ENCODE measurements around the gene MRPL40.
A peak's percentile ranks its signal among the peaks of the same experiment; 100 is the strongest.
"Not testable (repeated sequence)": the region's sequence is repeated elsewhere in the genome, so short reads cannot be mapped to it uniquely, and the experiment has no call there.

MRPL40 gene

DNA sequence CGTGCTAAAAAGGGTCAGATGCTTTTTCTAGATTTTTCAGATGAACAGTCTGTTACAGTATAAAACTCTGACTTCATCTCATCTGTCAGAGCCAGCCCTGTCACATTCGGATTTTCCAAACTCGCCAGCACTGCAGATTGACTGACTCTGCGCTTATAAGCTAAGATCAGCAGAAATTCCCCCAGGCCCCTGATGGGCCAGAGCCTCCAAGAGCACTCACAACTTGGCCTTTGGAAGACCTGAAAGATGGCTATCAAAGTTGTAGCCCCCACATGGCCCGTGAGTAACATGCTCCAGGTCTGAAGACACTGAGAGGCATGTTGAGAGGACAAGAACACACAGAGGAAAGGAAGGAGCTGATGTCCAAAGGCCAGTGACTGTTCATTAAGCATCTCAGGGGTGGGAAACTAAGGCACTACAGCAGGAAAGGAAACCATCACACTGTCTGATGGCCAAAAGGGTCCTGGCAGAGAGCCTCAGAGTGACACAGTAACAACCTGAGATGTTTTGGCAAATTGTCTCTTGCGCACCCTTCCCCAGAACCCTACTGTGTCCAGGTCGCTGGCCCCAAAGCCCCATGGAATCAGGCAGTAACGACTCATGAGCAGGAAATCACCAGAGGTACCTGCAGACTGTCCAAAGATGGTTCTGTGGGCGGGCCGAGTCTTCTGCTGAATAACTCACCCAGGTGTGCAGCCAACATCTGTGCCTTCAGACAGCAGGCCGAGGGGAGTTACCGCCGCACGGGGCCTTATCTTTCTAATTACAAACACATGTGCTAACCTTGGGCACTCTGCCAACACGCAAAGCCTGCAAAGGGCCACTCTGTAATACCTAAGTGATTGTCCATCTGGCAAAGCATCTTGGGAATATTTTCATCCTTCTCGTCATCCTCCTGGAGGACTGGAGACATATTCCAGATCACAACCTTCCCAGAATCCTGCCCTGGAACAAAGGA is 24.4 kb upstream of the MRPL40 start:
- no peak for DNase-seq

DNA sequence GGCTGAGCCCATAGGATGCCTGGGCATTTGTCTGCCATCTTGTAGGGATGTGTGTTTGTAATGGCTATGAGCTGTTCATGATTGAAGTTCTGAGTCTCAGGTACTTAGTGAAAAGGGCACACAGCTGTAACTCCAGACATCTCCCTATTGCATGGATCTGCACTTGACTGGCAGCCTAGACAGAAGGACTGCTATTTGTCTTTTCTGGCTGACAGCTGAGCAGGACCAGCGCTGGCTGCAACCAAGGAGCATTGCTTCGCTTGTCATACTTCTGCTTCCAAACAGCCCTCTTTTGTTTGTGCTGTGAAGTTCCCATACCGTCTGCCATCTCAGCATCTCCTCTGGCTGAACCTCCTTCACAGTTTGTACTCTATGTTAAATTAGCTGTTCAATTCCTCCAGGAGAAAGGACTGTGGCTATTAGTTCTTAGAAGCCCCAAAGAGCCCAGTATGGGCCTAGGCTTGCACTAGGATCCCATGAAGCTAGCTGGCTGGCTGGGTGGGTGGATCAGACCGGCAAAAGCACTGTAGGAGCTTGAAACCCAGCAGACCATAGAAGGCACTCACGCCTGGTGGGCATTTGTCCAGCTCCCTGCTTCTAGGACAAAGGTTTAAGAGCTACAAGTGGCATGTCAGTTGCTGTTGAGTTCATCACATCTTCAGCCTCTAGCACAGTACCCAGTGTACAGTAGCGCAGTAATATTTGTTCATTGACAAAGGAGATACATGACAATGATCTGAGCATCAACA is 21.2 kb upstream of the MRPL40 start:
- no peak for DNase-seq

DNA sequence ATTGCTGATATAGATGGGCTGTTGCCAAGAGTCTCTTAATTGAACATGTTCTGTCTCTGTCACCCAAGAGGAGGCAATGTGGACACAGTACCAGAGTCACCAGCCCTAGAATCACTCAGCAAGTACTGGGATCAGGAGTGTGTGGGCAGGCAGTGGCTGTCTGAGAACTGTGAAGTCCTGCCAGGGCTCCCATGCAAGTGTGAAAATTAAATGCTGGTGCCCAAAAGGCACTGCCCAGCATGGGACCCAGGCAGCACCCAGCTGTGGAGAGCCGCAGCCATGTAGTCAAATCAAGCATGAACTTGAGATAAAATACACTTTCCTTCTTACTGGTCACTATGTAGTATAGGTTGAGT is 20.7 kb upstream of the MRPL40 start:
- no peak for DNase-seq

DNA sequence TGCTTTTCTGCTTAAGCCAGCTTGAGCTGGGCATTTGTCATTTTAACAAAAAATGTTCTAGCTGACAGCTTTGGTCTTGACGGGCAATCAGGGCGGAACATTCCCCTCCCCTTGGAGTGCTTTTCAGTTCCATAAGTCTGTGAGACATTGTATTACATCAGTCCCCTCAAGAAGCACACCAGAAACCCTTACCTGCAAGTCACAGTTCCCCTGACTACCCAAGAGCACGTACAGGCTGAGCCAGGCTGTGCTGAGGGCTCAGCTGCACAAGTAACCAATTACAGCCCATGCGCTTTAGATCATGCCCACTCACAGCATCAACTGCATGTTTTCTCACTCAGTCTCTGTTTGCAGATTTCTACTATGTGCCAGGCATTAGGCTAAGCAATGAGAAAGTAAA is 19.9 kb upstream of the MRPL40 start:
- no peak for DNase-seq

DNA sequence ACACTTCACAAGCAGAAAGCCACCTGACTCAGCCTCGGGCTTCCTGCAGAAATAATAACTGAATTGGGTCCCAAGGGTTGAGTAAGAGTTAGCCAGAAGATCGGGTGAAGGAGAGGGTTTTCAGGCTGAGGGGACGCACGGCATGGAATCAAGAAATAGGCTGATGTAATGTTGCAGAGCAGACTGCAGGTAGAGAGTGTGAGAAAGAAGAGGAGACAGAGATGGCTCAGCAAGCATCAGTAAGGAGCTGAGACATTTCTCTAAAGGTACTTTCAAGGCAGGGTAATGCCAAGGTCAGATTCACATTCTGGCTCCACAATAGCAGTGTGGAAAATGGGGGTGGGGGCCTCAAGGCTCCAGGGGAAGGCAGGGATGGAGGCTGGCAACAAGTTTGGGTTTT is 19.4 kb upstream of the MRPL40 start:
- no peak for DNase-seq

DNA sequence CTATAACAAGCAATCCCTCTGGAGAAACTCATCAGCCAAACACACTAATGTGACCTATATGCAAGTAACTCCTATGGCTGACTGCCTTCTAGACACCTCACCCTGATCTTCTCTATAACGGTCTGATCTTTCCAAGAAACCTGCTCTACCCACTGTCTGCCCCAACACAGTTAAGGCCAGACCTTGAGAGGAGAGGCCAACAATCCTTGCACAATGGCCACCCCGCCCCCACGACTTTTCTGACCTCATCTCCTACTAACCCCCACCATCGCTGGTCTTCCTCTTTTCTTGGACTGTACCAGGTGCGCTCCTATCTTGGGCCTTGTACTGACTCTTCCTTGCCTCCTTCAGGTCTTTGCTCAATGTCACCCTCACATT is 13.3 kb upstream of the MRPL40 start:
- no peak for DNase-seq

DNA sequence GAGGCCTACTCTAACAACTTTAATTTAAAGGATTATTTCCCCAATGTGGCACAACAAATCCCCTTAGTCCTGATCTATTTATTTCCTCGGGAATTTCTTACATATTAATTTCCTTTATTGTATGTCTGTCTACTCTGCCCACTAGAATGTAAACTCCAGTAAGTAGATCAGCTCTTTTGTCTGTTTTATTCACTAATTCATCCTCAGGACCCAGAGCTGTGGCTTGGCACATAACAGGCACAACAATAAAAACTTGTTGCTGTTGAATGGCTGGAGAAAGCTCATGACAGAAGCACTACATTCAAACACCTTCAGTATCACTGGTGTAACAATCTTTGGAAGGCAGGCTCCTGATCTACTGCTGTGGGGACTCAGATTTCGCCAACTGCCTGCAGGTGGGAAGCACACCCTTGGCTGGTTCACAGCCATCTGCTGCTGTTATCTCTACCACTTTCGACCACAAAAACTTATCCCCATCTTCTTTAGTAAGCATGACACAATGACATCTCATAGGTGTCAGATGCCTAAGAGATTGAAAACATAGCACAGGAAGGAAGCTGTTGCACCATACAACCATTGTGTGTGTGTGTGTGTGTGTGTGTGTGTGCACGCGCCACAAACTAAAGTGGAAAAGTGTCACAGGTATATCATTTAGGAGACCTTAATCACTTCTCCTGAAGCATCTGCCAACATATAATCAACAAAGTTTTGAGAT is 12.7 kb upstream of the MRPL40 start:
- peak; percentile 27 for DNase-seq

DNA sequence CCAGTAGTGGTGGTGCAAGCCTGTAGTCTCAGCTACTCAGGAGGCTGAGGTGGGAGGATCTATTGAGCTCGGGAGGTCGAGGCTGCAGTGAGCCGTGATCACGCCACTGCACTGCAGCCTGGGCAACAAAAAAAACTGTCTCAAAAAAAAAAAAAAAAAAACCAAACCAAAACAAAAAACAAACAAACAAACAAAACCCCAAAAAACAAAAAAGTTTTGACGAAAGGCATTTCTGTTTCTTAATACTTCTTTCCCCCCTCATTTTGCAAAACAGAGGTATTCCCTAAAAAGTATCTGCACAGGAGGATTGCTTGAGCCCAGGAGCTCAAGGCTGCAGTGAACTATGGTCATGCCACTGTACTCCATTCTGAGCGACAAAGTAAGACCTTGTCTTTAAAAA is 12.0 kb upstream of the MRPL40 start:
- DNase-seq, result no peak

DNA sequence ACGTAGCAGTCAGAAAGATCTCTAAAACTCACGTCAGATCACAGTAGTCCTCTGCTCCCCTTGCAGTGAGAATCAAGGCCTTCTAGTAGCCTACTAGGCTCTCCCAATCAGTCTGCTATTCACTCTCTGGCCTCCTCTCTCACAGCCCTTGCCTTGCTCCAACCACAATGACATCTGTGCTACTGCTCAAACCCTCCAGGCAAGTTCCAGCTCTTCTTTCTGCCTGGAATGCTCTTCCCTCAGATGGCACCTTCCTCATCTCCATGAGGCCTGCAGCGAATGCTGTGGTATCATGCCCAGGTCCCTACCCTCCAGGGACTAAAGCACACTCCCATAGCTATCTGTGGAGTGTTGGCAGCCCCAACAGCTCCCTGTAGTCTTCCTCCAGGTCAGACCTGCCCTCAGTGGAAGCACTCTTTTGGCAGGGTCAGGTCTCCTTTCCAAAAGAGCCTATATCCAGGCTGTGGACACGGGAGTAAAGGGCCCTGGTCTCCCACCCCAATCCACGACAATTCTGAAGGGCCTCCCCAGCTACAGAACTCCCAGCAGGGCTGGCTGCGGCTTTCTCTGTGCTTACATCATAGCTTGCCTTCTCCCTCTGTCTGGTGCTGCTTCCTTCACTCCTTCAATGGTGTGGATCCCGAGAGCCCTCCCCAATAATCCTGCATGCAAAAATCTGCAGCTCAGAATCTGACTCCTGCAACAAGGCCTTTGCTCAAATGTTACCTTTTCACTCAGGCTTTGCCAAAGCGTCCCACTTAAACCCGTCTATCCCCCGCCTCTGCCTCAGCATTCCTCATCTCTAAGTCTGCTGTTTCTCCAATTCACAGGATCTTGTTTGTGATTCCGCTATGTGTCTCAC is 9.7 kb upstream of the MRPL40 start:
- DNase-seq, result no peak

DNA sequence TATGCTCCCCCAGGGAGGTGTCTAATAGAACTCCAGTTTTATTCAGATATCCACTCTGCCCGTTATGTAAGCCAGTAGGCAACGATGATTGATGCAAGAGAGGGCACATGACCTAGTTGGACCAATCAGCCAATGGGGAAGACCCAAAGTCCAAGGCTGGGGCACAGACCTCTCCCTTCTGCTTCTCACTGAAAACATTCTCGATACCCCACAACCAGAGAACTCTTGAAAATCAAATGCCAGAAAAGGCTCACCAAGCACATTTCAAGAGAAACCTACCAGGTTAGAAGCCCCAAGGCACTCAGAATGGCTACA is 8.2 kb upstream of the MRPL40 start:
- no peak for DNase-seq

DNA sequence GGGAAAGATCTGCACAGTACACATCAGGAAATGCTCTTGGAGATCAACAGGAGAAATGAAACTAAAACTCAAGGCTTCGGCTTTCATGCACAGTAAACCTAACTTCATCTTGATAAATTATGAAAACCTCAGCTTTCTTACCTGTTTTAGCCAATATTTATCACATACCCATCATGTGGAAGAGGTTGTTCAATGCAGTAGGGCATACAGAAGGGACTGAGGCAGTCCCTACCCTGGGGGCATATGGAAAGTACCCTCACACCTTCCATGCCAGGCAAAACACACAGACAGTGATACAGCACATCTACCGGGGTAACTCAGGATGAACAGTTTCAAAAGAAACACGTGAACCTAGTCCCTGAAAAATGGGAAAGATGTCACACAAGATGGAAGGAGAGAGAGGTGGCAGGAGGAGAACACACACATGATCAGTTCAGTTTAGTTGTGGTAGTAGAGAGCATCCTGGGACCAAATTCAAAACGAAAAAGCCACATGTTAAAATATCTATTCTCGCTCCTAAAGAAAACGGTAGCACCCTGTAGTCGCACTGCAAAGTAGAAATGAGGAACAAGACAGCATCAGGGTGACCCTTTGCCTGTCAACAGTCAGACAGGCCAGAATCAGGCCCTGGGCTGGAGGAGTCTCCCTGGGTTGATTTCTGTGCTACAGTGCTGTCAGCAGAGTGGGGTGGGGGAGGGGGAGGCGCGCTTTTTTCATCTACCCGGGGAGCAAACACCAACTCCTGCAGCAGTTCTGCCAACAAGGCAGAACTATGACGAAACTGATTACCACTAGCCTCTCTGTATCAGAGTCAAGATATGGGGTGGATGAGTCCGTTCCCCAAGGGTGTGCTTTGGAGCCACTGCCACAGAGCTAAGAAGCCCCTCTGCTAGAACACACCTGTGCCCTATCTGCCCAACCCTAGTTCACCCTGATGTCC is 2.1 kb upstream of the MRPL40 start:
- peak; percentile 35 for DNase-seq

DNA sequence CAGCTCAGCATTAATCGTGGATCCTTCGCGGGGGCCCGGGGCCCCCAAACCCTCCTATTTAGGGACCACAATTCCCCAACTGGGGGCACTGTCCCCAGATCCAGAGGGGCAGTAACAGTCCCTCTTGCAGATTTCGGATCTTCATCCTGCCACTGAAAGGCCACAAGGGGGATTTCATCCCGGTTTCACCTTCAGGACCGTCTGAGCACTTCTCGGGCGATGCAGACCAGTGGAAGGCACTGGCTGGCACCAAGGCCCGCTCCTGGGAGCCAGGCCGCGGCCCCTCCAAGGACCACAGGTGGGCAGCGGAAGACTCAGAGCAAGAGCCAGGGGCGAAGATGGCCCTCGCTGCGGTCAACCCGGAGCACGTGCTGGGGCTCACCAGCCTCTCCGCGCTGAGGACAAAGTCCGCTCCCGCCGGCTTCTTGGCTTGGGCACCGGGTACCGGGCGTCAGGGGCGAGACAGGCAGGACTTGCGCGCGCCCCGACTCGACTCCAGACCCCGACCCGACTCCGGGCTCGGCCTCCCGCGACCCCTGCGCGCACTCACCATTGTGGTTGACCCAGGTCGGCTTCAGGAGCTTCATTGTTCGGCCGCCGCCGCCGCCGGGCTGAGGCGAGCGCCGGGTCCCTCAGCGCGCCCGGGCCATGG is 1.3 kb upstream of the MRPL40 start:
- DNase-seq, result no peak

DNA sequence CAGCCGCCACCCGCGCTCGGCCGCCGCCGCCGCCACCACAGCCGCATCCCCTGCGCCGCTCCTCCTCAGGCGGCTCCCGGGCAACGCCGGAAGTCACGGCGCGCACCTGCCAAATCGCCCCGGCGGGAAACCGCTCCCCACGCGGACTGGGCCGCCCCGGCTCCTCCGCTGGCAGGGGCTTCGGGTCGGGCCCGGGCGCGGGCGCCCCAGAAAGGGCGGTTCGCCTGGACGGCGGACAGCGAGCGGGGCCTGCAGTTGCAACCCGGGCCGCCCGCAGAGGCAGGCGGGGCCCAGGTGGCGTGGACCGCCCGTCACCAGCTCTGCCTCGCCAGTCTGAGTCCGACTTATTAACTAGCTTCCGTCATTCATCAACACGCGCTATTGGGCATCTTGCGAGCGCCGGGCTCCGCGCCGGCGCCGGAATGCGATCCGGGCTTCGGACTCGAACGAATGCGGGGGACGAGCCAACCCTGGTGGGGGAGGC is 654 bp upstream of the MRPL40 start, which contains the start of gene HIRA:
TSS of gene HIRA (minus strand) at position 85 of the 484 bp plus-strand sequence. CDS start 257 bp downstream, outside the sequence.
- peak; percentile 80 for DNase-seq

DNA sequence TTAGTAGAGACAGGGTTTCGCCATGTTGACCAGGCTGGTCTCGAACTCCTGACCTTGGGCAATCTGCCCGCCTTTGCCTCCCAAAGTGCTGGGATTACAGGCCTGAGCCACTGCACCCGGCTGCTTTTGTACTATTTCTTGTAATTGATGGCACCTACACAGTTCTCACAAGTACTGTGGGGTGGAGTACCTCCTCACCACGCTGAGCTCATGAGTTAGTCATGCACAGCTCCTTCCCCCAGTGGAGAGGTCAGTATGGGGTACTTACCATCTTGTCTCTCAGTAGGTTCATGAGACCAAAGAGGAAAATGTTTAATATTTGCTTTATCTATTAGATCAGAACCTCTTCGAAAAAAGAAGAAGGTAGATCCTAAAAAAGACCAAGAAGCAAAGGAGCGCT is 2.1 kb downstream of the MRPL40 start:
- DNase-seq, result no peak

DNA sequence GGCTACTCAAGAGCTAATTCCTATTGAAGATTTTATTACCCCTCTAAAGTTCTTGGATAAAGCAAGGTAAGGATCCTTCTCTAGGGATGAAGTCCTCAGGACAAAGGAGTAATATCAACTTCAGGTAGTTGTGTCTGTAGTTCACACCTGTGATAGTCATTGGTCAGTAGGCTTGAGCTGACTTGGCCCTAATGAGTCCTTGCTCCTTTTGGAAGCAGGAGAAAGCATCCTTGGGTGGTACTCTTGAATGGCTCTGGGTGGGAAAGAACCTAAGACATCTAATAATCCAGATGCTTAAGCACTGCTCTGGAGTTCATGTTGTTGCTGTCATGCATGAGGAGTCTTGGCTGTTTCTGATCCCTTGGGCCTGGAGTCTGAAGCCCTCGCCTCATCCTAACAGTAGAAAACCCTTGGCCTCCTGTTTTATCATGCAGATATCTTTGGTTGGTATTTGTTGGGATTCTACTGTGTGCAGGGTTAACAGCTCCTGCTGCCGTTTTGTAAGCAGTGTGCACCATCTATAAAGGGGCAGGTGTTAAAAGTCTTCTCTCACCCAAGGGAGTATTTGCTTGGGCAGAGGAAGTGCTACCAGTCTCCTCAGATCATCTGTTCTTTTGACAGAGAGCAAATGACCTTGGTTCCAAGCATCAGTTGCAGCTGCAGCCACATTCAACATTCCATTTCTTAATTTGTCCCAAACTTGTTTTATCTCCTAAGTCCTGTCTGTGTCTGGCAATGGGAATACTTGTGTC is 2.7 kb downstream of the MRPL40 start:
- DNase-seq, result no peak

DNA sequence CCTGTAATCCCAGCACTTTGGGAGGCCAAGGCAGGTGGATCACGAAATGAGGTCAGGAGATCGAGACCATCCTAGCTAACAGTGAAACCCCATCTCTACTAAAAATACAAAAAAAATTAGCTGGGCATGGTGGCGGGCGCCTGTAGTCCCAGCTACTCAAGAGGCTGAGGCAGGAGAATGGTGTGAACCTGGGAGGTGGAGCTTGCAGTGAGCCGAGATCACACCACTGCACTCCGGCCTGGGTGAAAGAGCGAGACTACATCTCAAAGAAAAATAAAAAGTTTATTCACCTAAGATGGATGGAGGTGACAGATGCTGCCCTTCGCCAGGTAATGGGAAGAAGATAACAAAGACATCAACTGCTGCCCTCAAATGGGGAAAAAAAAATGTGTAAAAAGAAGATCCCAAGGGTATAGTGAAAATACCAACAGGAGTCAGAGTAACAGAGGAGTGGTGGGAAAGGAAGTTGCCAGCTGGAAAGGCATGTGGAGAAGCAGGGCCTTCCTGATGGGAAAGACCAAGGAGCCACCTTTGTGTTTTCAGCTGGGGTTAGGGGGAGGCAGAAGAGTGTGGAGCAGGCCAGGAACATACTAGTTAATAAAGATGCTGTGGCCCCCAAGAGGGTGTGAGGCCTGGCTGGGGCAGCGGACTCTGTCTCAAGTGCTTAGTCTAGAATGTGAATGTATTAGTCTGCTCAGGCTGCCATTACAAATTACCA is 4.3 kb downstream of the MRPL40 start:
- DNase-seq, result not testable (repeated sequence)

DNA sequence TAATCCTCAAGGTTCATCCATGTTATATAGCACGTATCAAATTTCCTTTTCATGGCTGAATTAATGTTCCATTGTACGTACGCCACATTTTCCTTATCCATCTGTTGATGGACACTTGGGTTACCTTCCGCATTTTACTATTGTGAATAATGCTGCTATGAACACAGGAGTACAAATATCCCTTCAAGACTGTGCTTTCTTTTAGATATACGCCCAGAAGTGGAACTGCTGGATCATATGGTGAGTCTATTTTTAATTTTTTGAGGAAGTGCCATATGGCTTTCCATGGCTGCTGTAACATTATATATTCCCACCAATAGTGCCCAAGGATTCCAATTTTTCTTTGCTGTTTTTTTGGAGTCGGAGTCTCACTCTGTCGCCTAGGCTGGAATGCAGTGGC is 6.0 kb downstream of the MRPL40 start:
- no peak for DNase-seq

DNA sequence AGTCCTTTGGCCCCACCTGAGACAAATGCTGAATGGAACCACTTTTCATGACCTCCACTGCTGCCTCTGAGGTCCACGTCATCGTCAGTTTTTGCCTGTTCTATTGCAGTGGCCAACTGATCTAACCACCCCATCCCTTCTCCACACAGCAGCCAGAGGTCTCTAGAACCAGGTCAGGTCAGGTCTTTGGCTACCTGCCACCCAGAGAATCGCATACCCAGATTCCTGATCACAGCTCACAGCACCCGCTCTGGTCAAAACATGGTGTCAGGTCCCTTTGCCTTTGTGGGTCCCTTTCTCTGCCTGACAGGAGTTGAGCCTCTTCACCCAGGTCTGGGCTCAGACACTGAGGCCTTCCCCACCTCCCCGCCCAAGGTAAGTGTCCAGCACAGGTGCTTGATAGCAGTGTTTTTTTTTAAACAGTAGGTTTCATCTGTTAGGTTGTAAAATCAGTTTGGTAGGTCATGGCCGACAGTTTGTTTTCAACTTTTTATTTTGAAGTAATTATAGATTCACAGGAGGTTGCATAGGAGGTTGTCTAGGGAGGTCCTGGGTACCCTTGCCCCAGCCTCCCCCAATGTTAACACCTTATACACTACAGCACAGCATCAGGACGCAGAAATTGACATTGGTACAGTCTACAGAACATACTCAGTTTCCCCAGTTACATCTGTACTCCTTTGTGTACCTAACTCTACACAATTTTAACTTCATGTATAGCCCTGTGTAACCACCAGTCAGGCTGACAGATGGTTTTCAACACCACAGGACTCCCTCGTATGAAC is 8.3 kb downstream of the MRPL40 start:
- no peak for DNase-seq

DNA sequence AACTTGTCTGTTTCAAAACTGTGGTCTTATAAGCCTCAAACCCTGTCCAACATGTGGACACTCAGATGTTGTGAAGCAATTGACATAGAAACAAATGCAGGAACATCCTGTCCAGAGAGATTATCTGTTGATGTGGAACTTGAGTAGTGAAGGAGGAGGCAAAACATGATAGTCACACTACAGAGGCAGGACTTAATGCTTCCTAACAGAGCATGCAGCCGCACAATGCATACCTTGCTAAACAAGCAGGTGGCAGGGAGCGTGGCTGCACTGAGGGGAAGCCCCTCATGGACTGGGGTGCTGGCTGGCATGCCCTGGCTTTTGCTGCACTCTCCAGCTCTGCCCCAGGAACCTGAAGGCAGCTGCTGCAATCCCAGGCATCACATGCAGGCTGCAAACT is 9.8 kb downstream of the MRPL40 start:
- DNase-seq, result no peak
